Activated gamma-delta T cell (primary cell): ENCODE results near the gene PANK4.
"Not testable (repeated sequence)": the region's sequence is repeated elsewhere in the genome, so short reads cannot be mapped to it uniquely, and the experiment has no call there.

ENCODE experiments used
- DNase-seq: peaks from one replicate; lab custom pipeline; 2025; lab: John Stamatoyannopoulos, UW

PANK4 gene

DNA sequence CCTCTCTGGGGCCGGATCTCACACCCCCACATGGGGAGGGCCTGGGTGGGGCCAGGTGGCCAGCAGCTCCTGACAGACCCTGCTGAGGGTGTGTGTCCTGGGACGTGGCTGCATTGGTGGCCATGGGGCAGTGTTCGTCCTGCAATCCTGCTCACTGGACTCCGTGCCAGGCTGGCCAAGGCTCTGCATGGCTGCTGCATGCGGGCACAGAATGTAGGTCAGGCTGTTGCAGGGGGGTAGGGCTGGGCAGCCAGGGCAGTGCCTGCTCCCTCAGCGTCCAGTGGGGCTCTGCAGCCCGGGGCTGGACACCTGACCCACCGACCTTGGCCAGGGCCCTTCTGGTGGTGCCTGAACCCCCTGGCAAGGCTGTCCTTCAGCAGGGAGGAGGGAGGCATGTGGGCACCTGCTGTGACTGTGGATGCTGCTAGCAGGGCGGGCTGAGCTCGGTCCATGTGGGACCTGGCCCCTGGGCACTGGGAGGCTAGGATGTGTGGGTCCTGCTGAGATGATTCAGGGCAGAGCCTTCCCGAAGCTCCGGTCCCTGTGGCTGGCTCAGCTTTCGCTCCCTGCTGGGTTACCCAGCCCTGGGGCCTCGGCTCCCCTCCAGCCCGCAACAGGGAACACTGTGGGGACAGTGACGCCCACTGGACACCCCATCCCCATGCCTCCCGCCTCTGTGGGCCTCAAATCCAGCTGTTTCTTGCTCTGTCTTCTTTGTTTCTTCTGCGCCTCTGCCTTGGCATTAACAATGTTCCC is 65.2 kb downstream of the PANK4 start:
- DNase-seq = no peak

DNA sequence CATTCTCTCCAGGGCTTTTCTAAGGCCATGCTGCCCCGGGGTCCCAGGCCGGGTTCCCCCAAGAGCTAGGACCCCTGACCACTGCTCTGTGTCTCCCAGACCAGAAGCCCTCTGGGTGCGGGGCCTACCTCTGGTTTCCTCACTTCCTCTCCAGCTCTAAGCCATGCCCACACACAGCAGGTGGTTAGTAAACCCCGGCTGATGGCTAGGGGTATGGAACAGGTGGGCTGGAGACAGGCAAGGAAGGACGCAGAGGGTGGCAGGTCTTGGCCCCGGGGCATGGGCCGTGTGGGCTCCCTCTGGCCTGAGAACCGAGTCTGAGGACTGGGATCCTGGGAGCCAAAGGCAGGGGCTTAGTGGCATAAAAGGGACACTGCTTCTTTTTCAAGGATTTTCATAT is 66.2 kb downstream of the PANK4 start:
- DNase-seq = no peak

GRCh38 chr1:2459757-2460156 is 66.6 kb downstream of the PANK4 start:
- DNase-seq = no peak

DNA sequence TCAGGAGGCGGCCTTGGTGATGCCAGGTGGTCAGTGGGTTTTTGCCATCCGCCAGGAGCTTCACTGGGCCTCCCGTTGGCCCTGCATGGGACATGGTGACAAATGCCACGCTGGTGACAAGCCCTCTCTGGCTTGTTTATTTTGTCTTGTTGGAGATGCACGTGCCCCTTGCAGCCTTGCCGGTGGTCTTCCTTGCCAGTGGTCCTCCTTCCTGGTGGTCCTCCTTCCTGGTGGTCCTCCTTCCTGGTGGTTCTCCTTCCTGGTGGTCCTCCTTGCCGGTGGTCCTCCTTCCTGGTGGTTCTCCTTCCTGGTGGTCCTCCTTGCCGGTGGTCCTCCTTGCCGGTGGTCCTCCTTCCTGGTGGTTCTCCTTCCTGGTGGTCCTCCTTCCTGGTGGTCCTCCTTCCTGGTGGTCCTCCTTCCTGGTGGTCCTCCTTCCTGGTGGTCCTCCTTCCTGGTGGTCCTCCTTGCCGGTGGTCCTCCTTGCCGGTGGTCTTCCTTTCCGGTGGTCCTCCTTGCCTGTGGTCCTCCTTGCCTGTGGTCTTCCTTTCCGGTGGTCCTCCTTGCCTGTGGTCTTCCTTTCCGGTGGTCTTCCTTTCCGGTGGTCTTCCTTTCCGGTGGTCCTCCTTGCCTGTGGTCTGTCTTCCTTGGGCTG is 67.2 kb downstream of the PANK4 start:
- not testable (repeated sequence) for DNase-seq

GRCh38 chr1:2458687-2459086 is 67.7 kb downstream of the PANK4 start:
- DNase-seq = no peak
